ENCODE measurements around the gene SH3RF3. TPM values are rescaled to one million over a fixed set of nuclear protein-coding genes. Genes with fewer than 3 reads are reported as not detected.

The SH3RF3 gene
- total RNA-seq, 4 donors from 2014 or later, result 2.8 to 5.7 (median 3.0) TPM

- Histone ChIP-seq H3K4me1 (peaks cover 28 to 40% of the 10 kb centered on the region in 2 donors), H3K9me3 (no peaks in the 10 kb centered on the region), H3K4me3 (no peak overlapping the region), H3K27ac (peak overlapping the region in 2 of 4 donors; percentile 31 to 63), H3K27me3 (no peaks in the 10 kb centered on the region), H3K36me3 (no peaks in the 10 kb centered on the region)
- no peak for DNase-seq
- intact Hi-C loops (cut with DNase I; ENCODE audit: low total_unique reads), result no loop called here
- ATAC-seq, result no peak
- TF ChIP-seq, protein P1, sequence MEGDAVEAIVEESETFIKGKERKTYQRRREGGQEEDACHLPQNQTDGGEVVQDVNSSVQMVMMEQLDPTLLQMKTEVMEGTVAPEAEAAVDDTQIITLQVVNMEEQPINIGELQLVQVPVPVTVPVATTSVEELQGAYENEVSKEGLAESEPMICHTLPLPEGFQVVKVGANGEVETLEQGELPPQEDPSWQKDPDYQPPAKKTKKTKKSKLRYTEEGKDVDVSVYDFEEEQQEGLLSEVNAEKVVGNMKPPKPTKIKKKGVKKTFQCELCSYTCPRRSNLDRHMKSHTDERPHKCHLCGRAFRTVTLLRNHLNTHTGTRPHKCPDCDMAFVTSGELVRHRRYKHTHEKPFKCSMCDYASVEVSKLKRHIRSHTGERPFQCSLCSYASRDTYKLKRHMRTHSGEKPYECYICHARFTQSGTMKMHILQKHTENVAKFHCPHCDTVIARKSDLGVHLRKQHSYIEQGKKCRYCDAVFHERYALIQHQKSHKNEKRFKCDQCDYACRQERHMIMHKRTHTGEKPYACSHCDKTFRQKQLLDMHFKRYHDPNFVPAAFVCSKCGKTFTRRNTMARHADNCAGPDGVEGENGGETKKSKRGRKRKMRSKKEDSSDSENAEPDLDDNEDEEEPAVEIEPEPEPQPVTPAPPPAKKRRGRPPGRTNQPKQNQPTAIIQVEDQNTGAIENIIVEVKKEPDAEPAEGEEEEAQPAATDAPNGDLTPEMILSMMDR (IDR thresholded peaks at IDR 0.05 in 4 of 5, conservative IDR thresholded peaks at IDR 0.05 in 1 of 5), result no peak
- no peak for TF ChIP-seq POLR2A (IDR thresholded peaks at IDR 0.05)
- in situ Hi-C loops (cut with MboI; ENCODE audit: low sequenced_read_pairs in 4 of 4), result loop anchor here in 1 of 4 donors (25.0 kb wide), 1 partner anchor 225 kb away; no protein-coding TSS in a partner anchor
Measured at GRCh38 chr2:109287413-109287812, 158.4 kb downstream of the SH3RF3 start.

GRCh38 chr2:109287838-109288237, 158.8 kb downstream of the SH3RF3 start:
- no peak for TF ChIP-seq POLR2A (IDR thresholded peaks at IDR 0.05)
- TF ChIP-seq, protein P1 (IDR thresholded peaks at IDR 0.05 in 4 of 5, conservative IDR thresholded peaks at IDR 0.05 in 1 of 5), result no peak
- Histone ChIP-seq H3K27ac (peak overlapping the region in 2 of 4 donors; percentile 31 to 63), H3K9me3 (no peaks in the 10 kb centered on the region), H3K4me3 (no peak overlapping the region), H3K27me3 (no peaks in the 10 kb centered on the region), H3K36me3 (no peaks in the 10 kb centered on the region), H3K4me1 (peaks cover 32 to 40% of the 10 kb centered on the region in 2 donors)
- peak; percentile 41 to 48 for DNase-seq
- peak; percentile 69 to 70 for ATAC-seq
- intact Hi-C loops (cut with DNase I; ENCODE audit: low total_unique reads), result no loop called here
- in situ Hi-C loops (cut with MboI; ENCODE audit: low sequenced_read_pairs in 4 of 4), result loop anchor here in 1 of 4 donors (25.0 kb wide), 1 partner anchor 224 kb away; no protein-coding TSS in a partner anchor

GRCh38 chr2:109288544-109289368, 159.8 kb downstream of the SH3RF3 start:
- Histone ChIP-seq H3K36me3 (no peaks in the 10 kb centered on the region), H3K27me3 (no peaks in the 10 kb centered on the region), H3K4me1 (peaks cover 37 to 40% of the 10 kb centered on the region in 2 donors), H3K27ac (no peak overlapping the region), H3K9me3 (no peaks in the 10 kb centered on the region), H3K4me3 (no peak overlapping the region)
- intact Hi-C loops (cut with DNase I; ENCODE audit: low total_unique reads) (no loop called here), in situ Hi-C loops (cut with MboI; ENCODE audit: low sequenced_read_pairs in 4 of 4) (loop anchor here in 1 of 4 donors (25.0 kb wide), 1 partner anchor 224 kb away; no protein-coding TSS in a partner anchor)
- DNase-seq (no peak), ATAC-seq (no peak)
- no peak for TF ChIP-seq POLR2A (IDR thresholded peaks at IDR 0.05)
- TF ChIP-seq, protein P1 (IDR thresholded peaks at IDR 0.05 in 4 of 5, conservative IDR thresholded peaks at IDR 0.05 in 1 of 5), result no peak

- Histone ChIP-seq H3K36me3 (no peaks in the 10 kb centered on the region), H3K9me3 (no peaks in the 10 kb centered on the region), H3K27ac (no peak overlapping the region), H3K27me3 (no peaks in the 10 kb centered on the region), H3K4me3 (no peak overlapping the region), H3K4me1 (peaks cover 34 to 37% of the 10 kb centered on the region in 2 donors)
- in situ Hi-C loops (cut with MboI; ENCODE audit: low sequenced_read_pairs in 4 of 4), result loop anchor here in 1 of 4 donors (25.0 kb wide), 1 partner anchor 223 kb away; no protein-coding TSS in a partner anchor
- no peak for TF ChIP-seq POLR2A (IDR thresholded peaks at IDR 0.05)
- TF ChIP-seq, protein P1 (IDR thresholded peaks at IDR 0.05 in 4 of 5, conservative IDR thresholded peaks at IDR 0.05 in 1 of 5), result no peak
- intact Hi-C loops (cut with DNase I; ENCODE audit: low total_unique reads), result no loop called here
- ATAC-seq (no peak), DNase-seq (no peak)
Measured at GRCh38 chr2:109289504-109290222, 160.7 kb downstream of the SH3RF3 start.
